Measurements from ENCODE around the gene METTL22.

METTL22 gene

GRCh38 chr16:8594149-8594666 is 27.3 kb upstream of the METTL22 start:
- no peak for DNase-seq

- DNase-seq, result no peak
Observed at GRCh38 chr16:8595783-8596182, 25.7 kb upstream of the METTL22 start.

- DNase-seq, result no peak
Observed at GRCh38 chr16:8596581-8596980, 24.9 kb upstream of the METTL22 start.

GRCh38 chr16:8600144-8600775 is 21.2 kb upstream of the METTL22 start:
- DNase-seq, result no peak

- no peak for DNase-seq
Observed at GRCh38 chr16:8605554-8605953, 15.9 kb upstream of the METTL22 start.

- DNase-seq, result no peak
Observed at GRCh38 chr16:8607214-8607613, 14.3 kb upstream of the METTL22 start.

GRCh38 chr16:8611122-8611521 is 10.4 kb upstream of the METTL22 start:
- DNase-seq, result no peak

- DNase-seq, result no peak
Observed at GRCh38 chr16:8611886-8612600, 9.5 kb upstream of the METTL22 start.

- DNase-seq, result no peak
Observed at GRCh38 chr16:8614435-8615029, 7.0 kb upstream of the METTL22 start.

- no peak for DNase-seq
Observed at GRCh38 chr16:8619671-8620370, 1.7 kb upstream of the METTL22 start.

GRCh38 chr16:8620535-8620934 is 963 bp upstream of the METTL22 start:
- DNase-seq, result no peak

- no peak for DNase-seq
Observed at GRCh38 chr16:8621222-8621571, 301 bp upstream of the METTL22 start.

GRCh38 chr16:8622315-8622656 is 788 bp downstream of the METTL22 start:
- DNase-seq, result no peak

GRCh38 chr16:8623634-8624033 is 2.1 kb downstream of the METTL22 start:
- no peak for DNase-seq

GRCh38 chr16:8625491-8626087 is 4.1 kb downstream of the METTL22 start:
- DNase-seq, result no peak

GRCh38 chr16:8626946-8627345 is 5.4 kb downstream of the METTL22 start:
- DNase-seq, result no peak

- DNase-seq, result no peak
Observed at GRCh38 chr16:8627456-8627855, 6.0 kb downstream of the METTL22 start.

- DNase-seq, result no peak
Observed at GRCh38 chr16:8628981-8629725, 7.7 kb downstream of the METTL22 start.

- no peak for DNase-seq
Observed at GRCh38 chr16:8630255-8630953, 8.9 kb downstream of the METTL22 start.

GRCh38 chr16:8631373-8631772 is 9.9 kb downstream of the METTL22 start:
- DNase-seq, result no peak

GRCh38 chr16:8631818-8632465 is 10.4 kb downstream of the METTL22 start:
- no peak for DNase-seq

All from CD4-positive, alpha-beta T cell treated with Interleukin-15 for 1 hour (primary cell).